NCI-H460 (cell line): Measurements from ENCODE around the gene UBAC1. TPM values are rescaled to one million over a fixed set of nuclear protein-coding genes. Genes with fewer than 3 reads are reported as not detected.
"Not testable (repeated sequence)": the region's sequence is repeated elsewhere in the genome, so short reads cannot be mapped to it uniquely, and the experiment has no call there.

Experiments
- DNase-seq: peaks from one replicate; pipeline ENCODE4 v3.0.0-alpha.2; 2016; ENCODE audit warnings: low read depth; ENCODE audit errors: extremely low read depth
- total RNA-seq: library from RNA; depleted of rRNA; stranded (reverse); fragments of >200 nt; shearing (Covaris generic); gene quantifications from 2 replicates; pipeline ENCODE4 v1.2.3, GENCODE V29; 2014

UBAC1 gene
- total RNA-seq, 1 experiment from 2014 or later, result 33.6 TPM

DNA sequence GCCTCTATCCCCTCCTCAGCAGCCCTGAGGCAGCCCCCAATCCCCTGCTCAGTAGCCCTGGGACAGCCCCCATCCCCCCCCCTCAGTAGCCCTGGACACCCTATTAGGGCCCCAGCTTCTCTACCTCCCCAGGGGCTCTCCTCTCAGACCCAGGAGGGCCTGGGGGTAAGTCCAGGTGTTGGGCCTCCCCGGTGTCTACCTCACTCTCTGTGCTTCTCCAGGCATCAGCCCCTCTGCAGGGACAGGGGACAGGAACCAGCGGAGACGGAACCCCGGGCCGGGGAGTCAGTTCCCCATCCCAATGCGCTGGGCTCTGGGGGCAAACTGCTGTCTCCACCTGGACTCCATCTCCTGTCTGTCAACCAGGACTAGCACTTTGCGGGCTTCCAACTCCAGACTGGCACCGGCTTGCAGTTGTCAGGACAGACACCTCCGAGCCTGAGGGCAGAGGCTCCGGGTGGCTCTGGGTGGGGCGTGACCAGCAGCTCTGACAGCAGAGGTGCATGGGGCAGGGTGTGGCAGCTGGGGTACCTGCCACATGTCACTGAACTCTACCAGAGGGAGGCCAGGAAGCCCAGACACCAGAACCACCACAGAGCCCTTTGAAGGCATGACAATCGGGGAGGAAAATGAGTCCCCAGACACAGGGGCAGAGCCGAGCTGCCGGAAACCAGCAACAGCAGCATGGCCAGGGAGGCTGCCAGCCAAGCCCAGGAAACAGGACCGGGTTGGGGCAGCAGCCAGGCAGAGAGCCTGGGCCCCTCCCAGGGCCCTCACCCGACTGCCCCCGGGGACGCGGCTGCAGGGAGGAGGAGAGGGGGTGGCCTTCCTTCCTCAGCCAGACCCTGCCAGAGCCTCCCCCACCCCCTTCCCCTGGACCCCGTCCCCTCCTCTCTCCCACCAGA, 17.7 kb upstream of the UBAC1 start:
- no peak for DNase-seq

DNA sequence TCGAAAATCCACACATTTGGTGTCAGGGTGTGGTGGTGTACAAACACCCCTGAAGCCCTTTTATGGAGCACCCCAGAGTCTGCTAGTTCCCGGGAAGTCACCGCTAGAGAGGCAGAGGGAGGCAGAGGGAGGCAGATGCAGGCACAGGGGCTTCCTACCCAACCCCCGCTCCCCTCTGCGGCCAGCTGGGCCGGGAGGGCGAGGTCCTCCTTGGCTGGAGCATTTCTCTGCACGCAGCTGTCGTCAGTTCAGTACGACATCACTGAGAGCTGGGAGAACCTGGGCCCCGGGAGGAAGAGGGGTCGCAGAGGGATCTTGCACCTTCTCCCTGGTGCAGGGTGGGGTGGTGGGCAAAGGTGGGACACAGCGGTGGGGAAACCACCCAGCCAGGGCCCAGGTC, 15.8 kb upstream of the UBAC1 start:
- DNase-seq, result no peak

DNA sequence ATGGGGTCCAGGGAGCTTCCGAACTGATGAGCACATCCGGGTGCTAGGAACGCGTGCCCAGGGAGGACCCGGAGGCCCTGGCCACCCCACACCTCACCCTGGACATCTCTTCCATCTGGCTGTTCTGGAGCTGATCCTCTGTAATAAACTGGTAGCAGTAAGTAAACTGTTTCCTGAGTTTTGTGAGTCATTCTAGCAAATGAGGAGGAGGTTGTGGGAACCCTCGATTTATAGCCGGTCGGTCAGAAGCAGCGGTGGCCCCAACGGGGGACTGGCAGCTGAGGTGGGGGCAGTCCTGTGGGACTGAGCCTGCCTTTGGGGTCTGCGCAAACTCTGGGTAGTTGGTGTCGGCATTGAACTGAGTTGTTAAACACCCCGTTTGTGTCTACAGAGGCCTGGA, 15.4 kb upstream of the UBAC1 start:
- no peak for DNase-seq

DNA sequence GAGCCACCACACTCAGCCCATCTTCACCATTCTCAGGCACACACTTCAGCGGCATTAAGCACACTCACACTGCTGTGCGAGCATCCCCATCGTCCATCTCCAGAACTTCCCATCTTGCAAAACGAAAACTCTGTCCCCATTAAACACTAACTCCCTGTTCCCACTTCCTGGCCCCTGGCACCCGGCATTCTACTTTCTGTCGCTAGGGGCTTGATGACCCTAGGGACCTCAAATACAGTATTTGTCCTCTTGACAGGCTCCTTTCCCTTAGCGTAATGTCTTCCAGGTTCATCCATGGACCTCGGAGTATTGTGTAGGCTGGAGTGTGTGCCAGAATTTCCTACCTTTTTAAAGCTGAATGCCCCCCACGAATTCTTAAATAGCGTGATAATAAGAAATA, 14.7 kb upstream of the UBAC1 start:
- no peak for DNase-seq

- DNase-seq, result no peak
Measured at GRCh38 chr9:135974220-135974573, 13.0 kb upstream of the UBAC1 start.

DNA sequence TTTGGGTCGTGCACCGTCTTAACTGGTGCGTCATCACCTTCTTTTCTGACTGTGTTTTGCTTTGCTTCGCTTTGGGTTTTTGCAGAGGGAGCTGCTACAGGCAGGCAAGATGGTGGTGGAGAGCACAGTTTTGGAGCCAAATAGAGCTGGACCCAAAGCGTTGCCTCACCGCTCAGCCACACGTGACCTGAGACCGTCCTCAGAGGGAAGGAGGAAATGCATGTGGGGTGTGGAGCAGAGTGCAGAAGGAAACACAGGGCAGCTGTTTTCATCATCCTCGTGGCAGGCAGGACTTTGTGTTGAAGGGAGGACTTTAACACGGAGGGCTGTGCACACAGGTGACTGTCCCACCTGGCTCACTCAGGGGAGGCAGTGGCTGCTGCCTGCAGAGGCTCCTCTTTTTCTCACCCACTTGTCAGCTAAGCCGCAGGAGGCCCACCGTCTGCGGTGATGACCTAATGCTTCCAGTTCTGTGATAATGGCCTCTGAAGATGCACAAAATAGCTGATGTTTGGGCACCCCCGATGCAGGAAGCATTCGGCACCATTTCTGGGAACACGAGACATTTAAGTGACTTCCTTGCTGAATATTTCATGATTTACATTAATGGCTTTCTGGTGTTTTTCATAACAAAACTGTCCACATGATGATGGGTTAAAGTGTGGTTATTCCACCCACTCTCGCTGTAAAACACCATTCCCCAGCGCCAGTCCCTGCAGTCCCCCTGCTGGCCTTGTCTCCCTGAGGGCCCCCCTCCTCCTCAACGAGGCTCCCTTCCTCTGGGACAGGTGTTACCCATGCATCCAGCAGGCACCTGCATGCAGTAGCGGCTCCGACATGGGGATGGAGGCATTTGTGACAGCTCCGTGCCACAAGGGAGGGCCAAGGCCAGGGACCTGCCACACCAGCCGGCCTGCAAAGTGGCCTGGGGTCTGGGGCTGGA, 12.4 kb upstream of the UBAC1 start:
- DNase-seq, result no peak

GRCh38 chr9:135971892-135972291, 10.7 kb upstream of the UBAC1 start:
- no peak for DNase-seq

- DNase-seq, result no peak
Measured at GRCh38 chr9:135971111-135971766, 10.1 kb upstream of the UBAC1 start.

- no peak for DNase-seq
Measured at GRCh38 chr9:135970128-135970815, 9.1 kb upstream of the UBAC1 start.

GRCh38 chr9:135969064-135969683, 8.0 kb upstream of the UBAC1 start:
- no peak for DNase-seq

GRCh38 chr9:135968601-135969000, 7.4 kb upstream of the UBAC1 start:
- no peak for DNase-seq

GRCh38 chr9:135968083-135968476, 6.9 kb upstream of the UBAC1 start:
- no peak for DNase-seq

DNA sequence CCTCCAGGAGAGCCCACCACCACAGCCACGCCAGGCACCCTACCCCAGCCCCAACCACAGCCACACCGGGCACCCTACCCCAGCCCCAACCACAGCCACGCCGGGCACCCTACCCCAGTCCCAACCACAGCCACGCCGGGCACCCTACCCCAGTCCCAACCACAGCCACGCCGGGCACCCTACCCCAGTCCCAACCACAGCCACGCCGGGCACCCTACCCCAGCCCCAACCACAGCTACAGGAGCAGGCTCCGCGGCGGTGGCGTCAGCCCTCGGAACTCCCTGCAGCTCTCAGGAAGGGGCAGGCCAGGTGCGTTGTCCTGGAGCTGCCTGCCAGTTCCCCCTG, 5.7 kb upstream of the UBAC1 start:
- not testable (repeated sequence) for DNase-seq

GRCh38 chr9:135965124-135965756, 4.1 kb upstream of the UBAC1 start:
- no peak for DNase-seq

GRCh38 chr9:135963938-135964337, 2.8 kb upstream of the UBAC1 start:
- no peak for DNase-seq

DNA sequence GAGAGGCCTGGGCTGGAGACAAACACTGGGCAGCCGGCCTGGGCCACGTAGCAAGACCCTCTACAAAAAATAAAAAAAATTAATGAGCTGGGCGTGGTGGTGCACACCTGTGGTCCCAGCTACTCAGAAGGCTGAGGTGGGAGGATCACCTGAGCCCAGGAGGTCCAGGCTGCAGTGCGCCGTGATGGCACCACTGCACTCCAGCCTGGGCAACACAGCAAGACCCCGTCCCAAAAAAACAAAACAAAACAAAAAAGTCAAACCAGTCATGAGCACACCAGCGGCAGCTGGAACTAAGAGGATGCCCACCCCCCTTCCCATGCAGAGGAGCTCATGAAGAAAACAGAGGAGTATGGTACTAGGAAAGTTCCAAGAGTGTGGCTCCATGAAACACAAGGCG, 2.2 kb upstream of the UBAC1 start:
- no peak for DNase-seq

DNA sequence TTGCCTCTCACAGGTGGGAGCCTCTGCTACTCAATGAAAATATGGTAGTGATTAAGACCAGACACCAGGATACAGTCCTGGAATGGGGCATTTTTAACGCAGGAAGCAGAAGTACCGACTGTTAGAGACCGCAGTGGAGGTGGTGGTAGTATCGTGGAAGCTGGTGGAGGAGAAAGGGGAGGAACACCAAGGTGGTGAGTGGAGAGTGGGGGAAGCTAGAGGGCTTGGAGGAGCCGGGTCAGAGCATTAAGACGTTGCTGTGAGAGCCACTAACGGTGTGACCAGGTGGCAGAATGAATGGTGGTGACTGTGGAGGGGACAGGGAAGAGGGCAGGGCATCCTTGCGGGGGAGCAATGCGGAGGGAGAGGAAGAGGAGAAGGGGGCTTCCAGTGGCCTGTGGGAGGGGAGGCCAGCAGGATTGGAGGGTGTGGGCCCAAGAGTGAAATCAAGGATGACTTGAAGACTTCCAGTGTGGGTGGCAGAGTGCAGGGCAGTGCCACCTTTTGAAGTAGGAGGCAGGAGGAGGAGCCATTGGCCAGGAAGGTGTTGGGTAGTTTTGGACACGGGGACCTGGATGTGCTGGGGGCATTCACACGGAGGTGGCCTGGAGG, 1.6 kb upstream of the UBAC1 start:
- DNase-seq, result no peak

DNA sequence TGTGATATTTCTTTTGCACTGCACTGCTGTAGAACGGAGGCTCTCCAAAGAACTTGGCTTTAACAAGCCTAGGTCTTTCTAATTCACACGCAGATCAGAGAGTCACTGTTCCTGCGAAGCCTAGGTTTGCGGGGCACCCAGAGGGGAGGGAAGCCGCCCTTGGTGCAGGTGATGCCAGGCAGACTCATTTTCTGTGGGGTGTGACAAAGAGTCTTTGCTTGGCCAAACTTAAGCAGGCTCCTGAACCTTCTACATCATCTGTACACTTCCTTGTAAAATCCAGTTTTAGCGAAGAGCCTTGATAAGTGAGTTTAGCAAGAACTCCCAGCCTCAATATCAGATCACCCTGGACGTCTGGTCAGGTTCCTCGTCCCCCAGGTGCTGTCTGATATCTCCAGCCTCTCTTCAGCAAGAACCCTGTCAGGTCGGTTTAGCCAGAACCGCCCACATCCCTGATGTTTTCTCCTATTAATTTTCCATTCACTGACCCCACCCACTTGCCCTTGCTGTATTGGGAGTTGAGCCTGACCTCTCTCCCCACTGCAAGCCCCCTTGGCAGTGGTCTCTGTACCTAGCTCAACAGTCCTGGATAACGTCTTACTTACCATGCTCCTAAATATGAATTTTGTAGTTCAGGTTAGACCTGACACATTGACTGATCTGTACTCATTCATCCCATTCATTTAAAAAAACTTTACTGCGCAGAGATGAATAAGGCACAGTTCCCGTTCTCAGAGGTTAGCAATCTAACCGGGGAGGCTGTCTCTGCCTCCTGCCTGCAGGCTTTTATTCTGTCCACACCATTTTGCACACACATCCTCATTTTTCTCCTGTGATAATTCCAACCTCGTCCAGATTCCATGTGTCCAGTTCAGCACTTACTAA, 880 bp upstream of the UBAC1 start:
- no peak for DNase-seq
